MM.1S (cell line): Measurements from ENCODE around the gene CWC27.

Experiments used
- DNase-seq: peaks from one replicate; pipeline ENCODE4 v3.0.0-alpha.2; 2015
- H2AFZ ChIP-seq: fragments of 300-600 bp; sonication (generic); 2 replicates; pipeline ENCODE4 v1.6.0; 2016; ENCODE audit warnings: antibody characterized with exemption, low read length
- H3F3A ChIP-seq: fragments of 300-600 bp; sonication (generic); 2 replicates; pipeline ENCODE4 v1.6.1; 2016; ENCODE audit warnings: mild to moderate bottlenecking, antibody characterized with exemption, low read length, moderate library complexity, mixed read lengths; ENCODE audit not compliant: insufficient read depth
- H3K27ac ChIP-seq: fragments of 300-600 bp; sonication (generic); 2 replicates; pipeline ENCODE4 v1.5.1; 2016; ENCODE audit warnings: mild to moderate bottlenecking, low read length
- H3K27me3 ChIP-seq: fragments of 300-600 bp; sonication (generic); replicated peaks from 2 replicates; pipeline ENCODE4 v1.6.0; 2016; ENCODE audit warnings: low read length; ENCODE audit not compliant: insufficient read depth
- H3K36me3 ChIP-seq: fragments of 300-600 bp; sonication (generic); replicated peaks from 2 replicates; pipeline ENCODE4 v1.6.1; 2016; ENCODE audit warnings: mild to moderate bottlenecking, low read length, mixed read lengths; ENCODE audit not compliant: insufficient read depth
- H3K4me1 ChIP-seq: fragments of 300-600 bp; sonication (generic); 2 replicates; pipeline ENCODE4 v1.6.1; 2016; ENCODE audit warnings: low read length, mixed read lengths
- H3K4me2 ChIP-seq: fragments of 300-600 bp; sonication (generic); 2 replicates; pipeline ENCODE4 v1.6.0; 2016; ENCODE audit warnings: low read depth, low read length
- H3K4me3 ChIP-seq: fragments of 300-600 bp; sonication (generic); 2 replicates; pipeline ENCODE4 v1.5.1; 2016; ENCODE audit warnings: low read length, mixed read lengths
- H3K79me2 ChIP-seq: fragments of 300-600 bp; sonication (generic); 2 replicates; pipeline ENCODE4 v1.6.1; 2016; ENCODE audit warnings: mixed run types, low read length, mixed read lengths
- H3K9ac ChIP-seq: fragments of 300-600 bp; sonication (generic); 2 replicates; pipeline ENCODE4 v1.6.1; 2016; ENCODE audit warnings: low read length, mixed read lengths
- H3K9me2 ChIP-seq: fragments of 300-600 bp; sonication (generic); replicated peaks from 2 replicates; pipeline ENCODE4 v1.6.1; 2016; ENCODE audit warnings: mild to moderate bottlenecking, low read length, mixed read lengths; ENCODE audit not compliant: insufficient read depth
- H3K9me3 ChIP-seq: fragments of 300-600 bp; sonication (generic); replicated peaks from 2 replicates; pipeline ENCODE4 v1.6.1; 2016; ENCODE audit warnings: mild to moderate bottlenecking, low read length, mixed read lengths; ENCODE audit not compliant: insufficient read depth
- H4K20me1 ChIP-seq: fragments of 300-600 bp; sonication (generic); 2 replicates; pipeline ENCODE4 v1.6.1; 2016; ENCODE audit warnings: mild to moderate bottlenecking, low read length, moderate library complexity, mixed read lengths; ENCODE audit not compliant: insufficient read depth
- EZH2 ChIP-seq: fragments of 300-600 bp; sonication (generic); optimal IDR thresholded peaks from 2 replicates; pipeline ENCODE3; 2017; ENCODE audit warnings: low read depth, mild to moderate bottlenecking, antibody characterized with exemption, low read length, mixed read lengths
- EZH2phosphoT487 ChIP-seq: fragments of 300-600 bp; sonication (generic); IDR thresholded peaks from 2 replicates; pipeline ENCODE4 v1.6.1; 2018; ENCODE audit warnings: antibody characterized with exemption, low read length
- TF ChIP-seq, protein P1 (sequence below): fragments of 300-600 bp; sonication (generic); IDR thresholded peaks from 2 replicates; pipeline ENCODE4 v1.5.1; 2016; ENCODE audit warnings: antibody characterized with exemption, low read length, mixed read lengths

The CWC27 gene

GRCh38 chr5:64839936-64840335 lies 71.2 kb downstream of the CWC27 start:
- Histone ChIP-seq H3K4me3 (no peak overlapping the region), H3K4me1 (no peaks in the 10 kb centered on the region), H2AFZ (no peak overlapping the region), H3K79me2 (no peaks in the 10 kb centered on the region), H3K36me3 (no peaks in the 10 kb centered on the region), H3K9ac (no peak overlapping the region), H4K20me1 (no peaks in the 10 kb centered on the region), H3K27me3 (no peaks in the 10 kb centered on the region), H3K9me3 (no peaks in the 10 kb centered on the region), H3F3A (no peaks in the 10 kb centered on the region), H3K27ac (no peak overlapping the region), H3K9me2 (no peaks in the 10 kb centered on the region), H3K4me2 (no peak overlapping the region)
- TF ChIP-seq, protein P1, sequence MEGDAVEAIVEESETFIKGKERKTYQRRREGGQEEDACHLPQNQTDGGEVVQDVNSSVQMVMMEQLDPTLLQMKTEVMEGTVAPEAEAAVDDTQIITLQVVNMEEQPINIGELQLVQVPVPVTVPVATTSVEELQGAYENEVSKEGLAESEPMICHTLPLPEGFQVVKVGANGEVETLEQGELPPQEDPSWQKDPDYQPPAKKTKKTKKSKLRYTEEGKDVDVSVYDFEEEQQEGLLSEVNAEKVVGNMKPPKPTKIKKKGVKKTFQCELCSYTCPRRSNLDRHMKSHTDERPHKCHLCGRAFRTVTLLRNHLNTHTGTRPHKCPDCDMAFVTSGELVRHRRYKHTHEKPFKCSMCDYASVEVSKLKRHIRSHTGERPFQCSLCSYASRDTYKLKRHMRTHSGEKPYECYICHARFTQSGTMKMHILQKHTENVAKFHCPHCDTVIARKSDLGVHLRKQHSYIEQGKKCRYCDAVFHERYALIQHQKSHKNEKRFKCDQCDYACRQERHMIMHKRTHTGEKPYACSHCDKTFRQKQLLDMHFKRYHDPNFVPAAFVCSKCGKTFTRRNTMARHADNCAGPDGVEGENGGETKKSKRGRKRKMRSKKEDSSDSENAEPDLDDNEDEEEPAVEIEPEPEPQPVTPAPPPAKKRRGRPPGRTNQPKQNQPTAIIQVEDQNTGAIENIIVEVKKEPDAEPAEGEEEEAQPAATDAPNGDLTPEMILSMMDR: no peak
- TF ChIP-seq EZH2: no peak
- TF ChIP-seq EZH2phosphoT487: no peak
- DNase-seq: no peak

GRCh38 chr5:64840958-64841357 lies 72.2 kb downstream of the CWC27 start:
- H3K9ac ChIP-seq: no peak overlapping the region
- H3K4me1 ChIP-seq: no peaks in the 10 kb centered on the region
- no peak for TF ChIP-seq EZH2
- TF ChIP-seq EZH2phosphoT487: no peak
- TF ChIP-seq, protein P1: no peak
- no peaks in the 10 kb centered on the region for H3K36me3 ChIP-seq
- H3K79me2 ChIP-seq: no peaks in the 10 kb centered on the region
- H3K4me2 ChIP-seq: no peak overlapping the region
- no peaks in the 10 kb centered on the region for H3K9me2 ChIP-seq
- no peaks in the 10 kb centered on the region for H3K9me3 ChIP-seq
- no peak overlapping the region for H2AFZ ChIP-seq
- no peaks in the 10 kb centered on the region for H3K27me3 ChIP-seq
- no peaks in the 10 kb centered on the region for H4K20me1 ChIP-seq
- H3F3A ChIP-seq: no peaks in the 10 kb centered on the region
- no peak overlapping the region for H3K4me3 ChIP-seq
- no peak for DNase-seq
- no peak overlapping the region for H3K27ac ChIP-seq

DNA sequence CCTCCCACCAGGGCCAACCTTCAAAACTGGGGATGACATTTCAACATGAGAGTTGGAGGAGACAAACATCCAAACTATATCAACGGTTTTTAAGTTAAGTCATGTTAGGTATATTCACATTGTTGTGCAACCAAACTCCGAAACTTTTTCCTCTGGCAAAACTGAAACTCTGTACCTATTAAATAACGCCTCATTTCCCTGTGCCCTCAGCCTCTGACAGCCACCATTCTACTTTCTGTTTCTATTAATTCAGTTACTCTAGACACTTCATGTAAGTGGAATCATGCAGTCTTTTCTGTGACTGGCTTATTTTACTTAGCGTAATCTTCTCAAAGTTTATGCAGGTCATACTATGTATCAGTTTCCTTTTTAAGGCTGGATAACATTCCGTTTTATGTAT lies 85.0 kb downstream of the CWC27 start:
- Histone ChIP-seq H3K9ac (no peak overlapping the region), H3K4me1 (peaks cover 7% of the 10 kb centered on the region; the same call in 1 of the 2 replicates), H3K4me3 (peak overlapping the region; percentile 19; the same call in 1 of the 2 replicates), H3K27me3 (no peaks in the 10 kb centered on the region), H3K79me2 (no peaks in the 10 kb centered on the region), H3K4me2 (peak overlapping the region; percentile 72), H3K27ac (no peak overlapping the region), H3F3A (0 out of 2 replicates have a peak, but pooled peaks cover 2% of the 10 kb centered on the region), H2AFZ (no peak overlapping the region), H3K9me2 (no peaks in the 10 kb centered on the region), H3K36me3 (no peaks in the 10 kb centered on the region), H4K20me1 (no peaks in the 10 kb centered on the region), H3K9me3 (no peaks in the 10 kb centered on the region)
- peak; percentile 75 for DNase-seq
- TF ChIP-seq EZH2phosphoT487: no peak
- no peak for TF ChIP-seq EZH2
- TF ChIP-seq, protein P1: no peak
